ENCODE data around the gene ANP32A.

The ANP32A gene

DNA sequence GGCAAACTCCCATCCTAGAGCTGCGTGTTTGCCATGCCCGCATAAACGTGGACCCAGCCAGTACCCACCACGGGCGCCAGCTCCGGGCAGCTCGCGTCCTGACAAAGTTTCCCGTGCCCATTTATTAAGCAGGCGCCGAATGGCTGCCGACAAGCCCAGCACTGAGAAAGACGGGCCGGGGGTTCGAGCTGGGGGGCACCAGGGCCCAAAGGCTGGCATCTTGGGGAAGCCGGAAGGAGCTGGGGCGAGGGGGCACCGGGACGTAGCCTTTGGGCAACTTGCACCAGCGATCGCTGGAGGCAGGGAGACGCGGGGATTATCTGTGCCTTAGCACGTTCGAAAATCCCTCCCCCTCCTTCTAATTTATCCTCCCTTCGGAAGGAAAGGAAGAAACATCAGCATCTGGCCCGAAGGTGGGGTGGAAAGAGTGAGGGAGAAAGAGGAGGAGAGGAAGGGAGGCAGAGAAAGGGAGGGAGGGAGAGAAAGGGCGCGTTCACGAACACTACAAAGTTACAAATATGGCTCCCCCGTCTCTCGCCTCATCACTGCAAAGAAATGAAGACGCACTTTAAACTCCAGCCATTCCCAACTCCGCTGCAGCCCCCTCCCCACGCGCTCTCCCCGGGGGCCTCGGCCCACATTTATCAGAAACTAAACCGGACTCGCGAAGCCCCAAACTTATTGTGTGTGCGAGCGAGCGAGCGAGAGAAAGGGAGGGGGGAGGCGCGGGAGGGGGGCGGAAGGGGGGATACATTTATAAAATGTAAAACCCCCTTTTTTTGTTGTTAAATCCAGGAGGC, 1.0 kb downstream of the ANP32A start:
- no peak for DNase-seq (ENCODE audit: low read depth)

DNA sequence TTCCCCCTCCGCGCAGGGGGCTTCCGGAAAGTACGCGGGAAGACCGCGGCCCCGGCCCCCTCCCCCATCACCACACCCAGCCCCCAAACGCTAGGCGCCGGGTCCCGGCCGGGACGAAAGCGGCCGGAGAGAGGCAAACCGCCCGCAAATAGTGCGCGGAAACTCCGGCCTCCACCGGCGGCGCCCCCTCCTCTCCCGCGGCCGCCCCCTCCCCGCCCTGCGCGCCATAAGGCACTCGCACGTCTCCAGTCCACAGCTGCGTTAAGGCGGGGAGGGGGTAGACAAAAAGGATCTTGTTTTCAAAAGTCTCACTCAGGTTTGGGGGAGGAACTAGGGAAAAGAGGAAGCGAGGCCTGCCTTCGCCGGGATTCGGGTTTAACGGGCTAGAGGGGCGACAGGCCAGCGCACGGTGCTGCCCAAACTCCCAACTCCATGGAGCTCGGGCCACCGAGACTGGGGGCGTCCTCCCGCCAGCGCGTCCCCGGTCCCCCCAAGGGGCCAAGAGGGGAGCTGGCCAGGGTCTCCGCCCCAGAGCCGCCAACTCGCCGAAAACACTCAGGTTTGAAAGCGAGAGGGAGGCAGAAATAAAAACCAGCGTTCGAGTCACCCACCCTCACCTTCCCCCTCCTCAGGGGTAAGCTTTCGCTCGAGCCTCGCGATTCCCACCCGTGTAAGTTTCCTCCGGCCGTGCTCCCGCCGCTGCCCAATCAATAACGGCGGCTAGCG, 1.8 kb downstream of the ANP32A start:
- DNase-seq (ENCODE audit: low read depth), result no peak

DNA sequence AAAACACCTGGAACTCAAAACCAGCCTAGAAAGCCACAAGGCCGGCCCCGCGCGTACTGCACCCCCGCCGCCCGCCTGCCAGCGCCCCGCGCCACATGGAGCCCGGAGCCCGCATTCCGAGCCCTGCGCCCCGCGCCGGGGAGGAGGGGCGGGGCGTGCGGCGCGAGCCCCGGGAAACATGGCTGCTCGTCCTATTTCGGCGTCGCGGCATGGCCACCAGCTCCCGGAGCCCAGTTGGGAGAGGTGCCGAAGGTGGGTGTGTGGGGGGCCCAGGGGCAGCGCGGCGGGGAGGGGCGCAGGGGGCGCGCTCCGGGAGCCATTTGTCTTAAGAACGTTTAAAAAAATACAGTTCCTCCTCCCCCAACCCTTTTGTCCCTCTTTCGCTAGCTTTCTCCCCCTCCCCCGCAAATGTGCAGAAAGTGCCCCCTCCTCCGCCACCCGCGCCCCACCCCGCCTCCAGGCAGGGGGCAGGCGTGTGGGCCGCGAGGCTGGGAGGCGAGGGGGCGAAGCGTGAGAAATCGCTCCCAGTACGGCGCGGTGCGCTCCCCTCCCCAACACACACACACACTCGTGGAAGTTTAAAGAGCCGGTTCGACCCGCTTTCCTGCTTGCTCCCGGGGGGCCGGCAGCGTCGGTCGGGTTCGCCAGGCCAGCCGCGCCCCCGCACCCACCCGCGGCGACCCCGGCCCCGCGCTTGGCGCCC, 2.5 kb downstream of the ANP32A start:
- no peak for DNase-seq (ENCODE audit: low read depth)

DNA sequence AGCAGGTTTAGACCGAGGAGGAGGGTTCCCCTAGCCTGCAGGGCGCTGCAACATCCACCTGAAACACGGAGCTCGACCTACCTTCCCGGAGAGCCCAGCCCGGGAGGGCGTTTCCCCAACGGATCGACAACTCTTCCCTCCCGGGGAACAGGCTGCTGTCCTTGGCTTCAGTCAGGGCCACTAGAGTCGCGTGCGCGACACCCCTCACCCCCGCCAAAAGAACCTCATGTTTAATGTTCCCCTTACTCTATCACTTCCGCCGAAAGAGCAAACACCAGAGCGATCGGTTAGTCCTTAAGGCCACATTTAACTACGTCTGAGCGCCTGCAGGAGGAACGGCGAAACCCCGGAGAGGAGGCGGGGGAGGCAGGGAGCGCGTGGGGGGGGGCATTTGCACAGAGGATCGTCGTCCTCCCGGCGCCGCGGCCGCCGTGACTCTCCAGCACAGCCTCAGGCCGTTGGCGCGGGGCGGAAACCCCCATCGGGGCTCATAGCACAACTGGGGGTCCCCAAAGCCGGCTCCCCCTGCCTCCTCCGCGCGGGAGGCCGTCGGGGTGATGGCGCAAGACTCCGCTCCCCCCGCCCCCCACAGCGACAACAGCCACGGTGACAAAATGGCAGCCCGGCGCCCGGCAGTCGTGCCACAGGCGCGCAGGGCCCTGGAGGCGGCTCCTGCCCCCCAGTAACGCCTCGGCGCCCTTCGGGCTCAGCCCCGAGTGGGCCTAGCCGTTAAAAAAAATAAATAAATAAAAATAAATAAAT, 3.2 kb downstream of the ANP32A start:
- no peak for DNase-seq (ENCODE audit: low read depth)

DNA sequence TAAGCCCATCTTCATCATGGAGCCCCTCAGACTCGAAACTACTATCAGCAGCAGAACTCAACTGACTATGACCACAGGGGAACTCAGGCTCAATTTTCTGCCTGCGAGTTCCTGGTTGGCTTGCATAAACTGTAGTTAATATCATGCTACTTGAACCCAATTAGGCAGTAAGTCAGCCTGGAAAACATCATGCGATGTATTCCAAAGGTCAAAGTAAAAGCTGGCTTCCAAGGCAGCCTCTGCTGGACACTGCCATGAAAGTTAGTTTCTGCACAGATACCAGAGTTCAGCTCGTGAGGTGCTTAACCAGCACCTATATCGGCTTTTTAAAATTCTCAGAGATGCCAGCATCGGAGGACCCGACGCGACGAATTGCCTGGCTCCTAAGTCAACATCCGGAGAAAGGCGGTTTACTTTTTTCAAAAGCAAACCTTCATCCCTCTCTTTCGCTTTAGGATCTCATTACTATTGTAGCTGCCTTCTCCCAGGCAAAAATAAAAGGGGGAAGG, 3.8 kb downstream of the ANP32A start:
- no peak for DNase-seq (ENCODE audit: low read depth)

DNA sequence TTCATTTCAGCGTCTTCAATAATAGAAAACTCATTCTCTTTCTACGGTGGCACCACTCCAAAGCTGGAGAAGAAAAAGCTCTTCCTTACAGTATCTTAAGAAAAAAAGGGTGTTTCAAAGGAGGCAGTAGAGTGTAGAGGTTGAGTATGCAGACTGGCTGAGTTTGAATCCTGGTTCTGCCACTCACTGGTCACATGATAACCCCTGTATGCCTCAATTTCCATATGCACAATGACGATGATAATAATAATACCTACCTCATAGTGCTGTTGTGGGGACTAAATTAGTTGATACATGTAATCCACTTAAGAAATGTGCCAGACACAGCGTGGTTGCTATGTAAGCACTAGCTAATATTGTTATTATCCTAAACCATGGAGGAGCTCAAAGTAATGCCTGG, 4.5 kb downstream of the ANP32A start:
- DNase-seq (ENCODE audit: low read depth), result no peak

DNA sequence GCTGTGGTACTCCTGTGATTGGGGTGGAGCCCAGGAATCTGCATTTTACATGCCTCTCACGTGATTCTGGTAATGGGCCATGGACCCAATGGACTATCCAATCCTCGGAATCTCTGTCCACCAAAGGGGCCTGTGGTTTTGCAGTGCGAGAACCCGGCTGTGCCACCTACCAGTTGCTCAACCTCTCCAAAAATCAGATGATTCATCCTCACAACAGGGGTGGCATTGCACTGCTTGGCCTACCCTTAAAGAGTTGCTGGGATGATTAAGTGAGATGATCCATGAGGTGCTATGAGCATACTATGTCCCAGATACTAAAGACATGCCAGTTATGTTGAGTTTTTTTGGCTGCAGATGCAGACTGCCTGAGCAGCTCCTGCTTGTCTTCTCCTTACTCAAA, 5.1 kb downstream of the ANP32A start:
- DNase-seq (ENCODE audit: low read depth), result no peak

DNA sequence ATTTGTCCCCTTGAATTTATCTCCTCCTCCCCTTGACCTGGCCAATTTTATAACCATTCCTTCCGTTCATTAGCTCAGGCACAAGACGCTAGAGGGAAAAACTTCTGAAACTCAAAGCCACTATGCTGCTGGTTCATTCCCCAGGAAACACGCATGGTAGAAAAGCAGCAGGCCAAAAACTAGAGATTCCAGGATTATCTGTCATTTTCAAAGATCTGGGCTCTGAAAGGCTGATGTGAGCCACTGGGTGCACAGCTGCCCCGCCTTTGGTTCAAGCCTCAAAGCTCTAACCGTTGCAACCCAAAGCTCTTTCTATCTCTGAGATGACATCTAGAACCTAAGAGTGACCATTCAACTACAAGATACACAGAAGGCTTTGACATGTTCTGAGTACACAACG, 6.1 kb downstream of the ANP32A start:
- no peak for DNase-seq (ENCODE audit: low read depth)

DNA sequence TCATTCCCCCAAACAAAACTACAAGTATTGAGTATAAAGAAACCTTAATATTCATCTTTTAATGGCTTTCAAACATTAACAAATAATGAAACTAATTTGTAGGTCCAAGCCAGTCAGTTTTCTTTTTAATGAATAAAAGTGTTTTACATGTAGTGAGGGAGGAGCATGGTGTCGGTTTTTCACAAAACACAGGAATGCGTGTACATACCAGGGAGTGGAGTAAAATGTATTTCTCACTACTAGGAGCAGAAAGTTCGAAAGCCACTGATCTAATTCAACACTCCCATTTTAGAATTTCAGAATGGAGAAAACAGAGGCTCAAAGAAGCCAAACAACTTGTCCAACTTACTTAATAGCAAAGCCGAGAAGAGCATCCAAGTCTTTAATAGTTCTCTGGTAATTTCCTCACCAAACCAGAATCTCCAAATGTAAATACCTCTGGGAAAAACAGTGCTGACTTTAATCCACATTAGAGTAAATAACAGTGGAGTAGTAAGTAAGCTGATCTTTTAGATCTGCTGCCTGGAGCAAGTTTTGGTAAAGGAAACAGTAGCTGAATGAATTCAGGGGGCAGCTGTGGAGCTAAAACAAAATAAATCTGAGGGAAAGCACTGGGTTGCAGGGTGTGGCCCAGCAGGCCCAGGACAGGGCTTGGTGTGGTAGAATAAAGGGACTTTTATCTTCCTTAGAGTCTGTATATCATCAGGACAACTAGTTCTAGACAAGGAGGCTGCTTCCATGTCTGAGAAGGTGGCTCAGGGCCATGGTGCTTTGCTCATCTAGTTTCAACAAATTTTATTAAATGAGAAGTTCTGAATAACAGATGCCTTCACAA, 7.9 kb downstream of the ANP32A start:
- DNase-seq (ENCODE audit: low read depth), result no peak

DNA sequence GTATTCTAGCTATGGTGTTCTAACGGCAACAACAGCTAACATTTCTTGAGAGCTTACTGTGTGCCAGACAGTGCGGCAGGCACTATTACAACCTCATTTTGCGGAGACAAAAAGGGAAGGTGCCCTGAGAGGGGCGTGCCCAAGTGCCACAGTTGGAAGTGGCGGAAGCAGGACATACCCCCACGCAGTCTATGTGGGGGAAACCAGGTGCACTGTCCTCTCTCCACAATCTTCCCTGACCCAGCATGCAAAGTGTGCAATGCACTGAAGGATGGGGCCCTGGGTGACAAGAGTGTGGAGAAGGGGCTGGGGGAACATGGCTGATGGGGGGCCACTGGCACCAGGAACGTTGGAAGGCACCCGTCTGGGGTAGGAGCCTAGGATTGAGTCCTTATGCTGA, 8.6 kb downstream of the ANP32A start:
- DNase-seq (ENCODE audit: low read depth), result no peak

DNA sequence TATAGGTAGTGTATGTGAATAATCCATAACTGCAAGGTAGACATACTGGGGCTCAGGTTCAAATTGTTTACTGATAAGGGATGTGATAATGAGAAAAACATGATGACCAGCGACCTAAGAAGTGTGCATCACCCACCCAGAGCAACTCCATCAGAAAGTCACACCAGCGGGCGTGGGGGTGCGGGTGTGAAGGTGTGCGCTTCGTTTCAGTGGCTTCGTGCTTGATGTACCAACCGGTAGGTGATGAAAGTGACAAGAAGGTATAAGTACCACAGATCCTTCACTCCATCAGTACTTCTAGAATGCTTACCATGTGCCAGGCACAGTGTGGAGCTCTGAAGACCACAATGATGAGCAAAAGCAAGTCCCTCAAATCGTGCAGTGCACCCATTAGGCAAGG, 11.2 kb downstream of the ANP32A start:
- DNase-seq (ENCODE audit: low read depth), result no peak

DNA sequence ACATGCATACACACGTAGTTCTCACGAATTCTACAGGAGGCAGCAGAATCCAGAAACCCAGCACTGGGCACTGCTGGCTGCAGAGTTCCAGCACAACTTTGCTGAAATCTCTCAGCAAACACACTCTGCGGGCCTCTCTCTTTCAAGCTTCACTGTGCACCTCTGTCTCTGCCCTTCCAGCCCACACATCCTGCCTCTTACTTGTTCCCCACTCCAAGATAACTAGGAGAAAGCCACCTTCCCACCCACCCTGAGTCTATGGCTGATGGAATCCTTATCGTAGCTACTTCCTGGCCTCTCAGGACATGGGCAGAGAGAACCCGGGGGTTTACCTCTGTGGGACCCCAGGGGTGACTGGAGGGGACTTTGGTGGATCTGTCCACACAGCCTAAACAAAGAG, 11.9 kb downstream of the ANP32A start:
- no peak for DNase-seq (ENCODE audit: low read depth)

DNA sequence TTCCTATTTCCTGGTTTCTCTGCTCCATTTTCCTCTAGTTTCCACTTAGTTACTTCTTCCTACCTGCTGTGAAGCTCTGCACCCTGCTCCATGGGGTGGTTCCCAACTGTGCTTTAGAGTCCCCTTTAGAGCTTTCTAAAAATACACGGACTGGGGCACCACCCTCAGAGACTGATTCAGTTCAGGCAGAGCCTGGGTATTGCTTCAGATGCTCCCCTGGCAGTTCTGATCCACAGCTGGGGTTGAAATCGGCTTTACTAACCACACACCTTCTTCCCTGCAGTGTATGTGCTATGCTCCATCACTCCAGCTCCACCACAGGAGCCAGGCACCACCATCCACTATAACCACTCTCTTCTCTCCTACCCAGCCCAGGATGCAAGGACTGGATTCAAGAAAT, 12.6 kb downstream of the ANP32A start:
- DNase-seq (ENCODE audit: low read depth), result no peak

DNA sequence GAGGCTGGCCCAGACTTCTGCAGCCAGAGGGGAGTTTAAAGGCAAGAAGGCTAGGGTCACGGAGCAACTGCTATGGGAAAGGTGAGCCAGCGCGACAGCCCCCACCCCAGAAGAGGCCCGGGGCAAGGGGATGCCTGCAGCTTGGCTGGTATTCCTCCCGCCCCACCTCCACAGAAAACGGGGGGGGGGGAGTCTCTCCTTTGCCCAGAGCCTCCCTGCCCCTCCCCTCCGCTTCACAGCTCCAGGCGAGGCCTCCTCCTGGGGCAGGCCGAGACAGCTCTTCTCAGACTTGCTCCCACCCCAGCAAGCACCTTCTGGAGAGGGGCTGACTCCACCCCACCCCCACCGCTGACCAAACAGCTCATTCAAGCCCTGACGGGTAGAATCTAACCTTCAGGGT, 13.4 kb downstream of the ANP32A start:
- no peak for DNase-seq (ENCODE audit: low read depth)

DNA sequence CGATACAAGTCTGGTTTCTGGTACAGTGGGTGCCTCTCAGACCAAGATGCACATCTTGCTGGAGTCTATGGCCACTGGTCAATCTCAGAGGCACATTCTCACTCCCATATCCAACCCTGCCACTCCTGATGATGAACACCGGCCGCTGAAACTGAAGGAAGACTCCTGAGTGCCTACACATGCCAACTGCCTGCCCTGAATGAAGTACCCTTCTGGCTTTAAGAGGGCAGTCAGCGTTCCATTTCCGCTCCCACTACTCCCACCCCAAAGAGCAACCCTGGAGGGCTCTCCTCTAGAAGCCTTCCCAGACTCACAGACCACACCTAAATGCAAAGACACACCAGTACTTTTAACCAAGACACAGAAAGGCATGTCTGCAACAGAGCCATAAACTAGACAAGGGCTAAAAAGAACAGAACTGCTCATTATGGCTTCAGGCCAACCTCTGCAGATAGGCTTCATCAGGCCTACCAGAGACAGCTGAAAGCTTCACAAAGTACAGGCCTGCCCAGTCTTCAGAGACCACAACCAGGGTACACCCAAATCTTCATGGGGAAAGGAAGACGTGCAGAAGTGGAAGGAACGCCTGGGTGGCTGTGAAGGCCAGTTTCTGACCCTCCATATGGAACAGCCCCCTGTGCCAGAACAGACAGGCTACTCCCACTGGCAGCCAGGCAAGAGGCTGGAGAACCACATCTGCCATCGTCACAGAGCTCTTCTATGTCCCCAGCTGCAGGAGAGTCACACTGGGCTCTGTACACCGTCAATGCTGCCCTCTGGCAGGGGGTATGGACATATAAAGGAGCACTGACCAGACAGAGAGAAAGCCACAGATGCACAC, 14.3 kb downstream of the ANP32A start:
- DNase-seq (ENCODE audit: low read depth), result no peak

DNA sequence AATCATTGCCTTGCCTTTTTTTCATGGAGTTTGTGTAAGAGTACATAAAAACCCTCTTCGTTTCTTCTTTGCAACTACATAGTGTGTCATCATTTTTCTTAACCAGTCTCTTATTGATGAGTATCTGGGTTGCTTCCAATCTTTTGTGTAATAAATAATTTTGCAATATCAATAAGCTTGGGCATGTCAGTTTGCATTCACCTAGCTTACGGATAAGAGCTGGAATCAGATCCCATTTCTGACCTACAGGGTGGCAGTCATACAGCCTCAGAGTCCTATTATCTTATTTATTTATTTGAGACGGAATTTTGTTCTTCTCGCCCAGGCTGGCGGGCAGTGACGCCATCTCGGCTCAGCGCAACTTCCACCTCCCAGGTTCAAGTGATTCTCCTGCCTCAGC, 18.3 kb downstream of the ANP32A start:
- no peak for DNase-seq (ENCODE audit: low read depth)

DNA sequence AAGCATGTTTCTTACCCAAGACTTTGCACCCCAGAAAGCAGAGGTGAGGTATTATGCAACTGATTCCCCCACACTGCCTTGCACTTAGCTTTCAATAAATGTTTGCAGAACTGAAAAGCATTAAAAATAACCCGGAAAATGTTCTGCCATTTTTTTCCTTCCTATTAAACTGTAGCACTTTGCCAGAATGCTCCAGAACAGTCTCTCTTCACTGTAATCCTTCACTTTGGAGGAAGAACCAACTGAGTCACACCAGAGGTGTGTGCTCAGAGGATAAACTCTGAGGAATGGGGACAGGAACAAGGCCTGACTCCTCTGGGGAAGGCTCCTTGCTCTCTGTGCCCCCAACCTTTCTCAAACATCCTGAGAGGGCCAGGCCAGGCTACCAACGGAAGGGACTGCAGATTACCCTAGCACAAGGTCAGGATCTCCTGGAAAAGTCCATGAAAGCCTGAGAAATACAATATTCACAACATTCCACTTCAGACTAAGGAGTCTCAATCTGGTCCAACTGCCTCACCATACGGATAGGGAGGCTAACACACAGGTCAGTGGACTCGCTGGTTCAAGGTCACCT, 19.0 kb downstream of the ANP32A start:
- no peak for DNase-seq (ENCODE audit: low read depth)

DNA sequence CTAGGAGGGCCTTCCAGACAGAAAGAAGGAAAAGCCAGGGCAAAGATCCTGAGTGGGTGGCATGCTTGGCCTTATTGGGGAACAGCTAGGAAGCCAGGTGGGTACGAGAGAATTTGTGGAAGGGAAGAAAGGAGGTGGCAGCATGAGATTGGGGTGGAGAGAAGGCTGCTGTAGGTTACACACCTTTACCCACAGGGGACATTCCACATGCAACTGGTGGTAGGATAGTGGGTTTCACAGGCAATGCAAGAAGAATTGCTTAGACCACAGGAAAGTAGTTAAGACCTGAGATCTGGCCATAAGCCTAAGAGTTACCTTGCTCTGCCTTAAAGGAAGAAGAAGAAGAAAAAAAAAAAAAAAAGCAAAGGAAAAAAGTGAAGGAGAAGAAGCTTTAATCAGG, 19.8 kb downstream of the ANP32A start:
- DNase-seq (ENCODE audit: low read depth), result no peak

DNA sequence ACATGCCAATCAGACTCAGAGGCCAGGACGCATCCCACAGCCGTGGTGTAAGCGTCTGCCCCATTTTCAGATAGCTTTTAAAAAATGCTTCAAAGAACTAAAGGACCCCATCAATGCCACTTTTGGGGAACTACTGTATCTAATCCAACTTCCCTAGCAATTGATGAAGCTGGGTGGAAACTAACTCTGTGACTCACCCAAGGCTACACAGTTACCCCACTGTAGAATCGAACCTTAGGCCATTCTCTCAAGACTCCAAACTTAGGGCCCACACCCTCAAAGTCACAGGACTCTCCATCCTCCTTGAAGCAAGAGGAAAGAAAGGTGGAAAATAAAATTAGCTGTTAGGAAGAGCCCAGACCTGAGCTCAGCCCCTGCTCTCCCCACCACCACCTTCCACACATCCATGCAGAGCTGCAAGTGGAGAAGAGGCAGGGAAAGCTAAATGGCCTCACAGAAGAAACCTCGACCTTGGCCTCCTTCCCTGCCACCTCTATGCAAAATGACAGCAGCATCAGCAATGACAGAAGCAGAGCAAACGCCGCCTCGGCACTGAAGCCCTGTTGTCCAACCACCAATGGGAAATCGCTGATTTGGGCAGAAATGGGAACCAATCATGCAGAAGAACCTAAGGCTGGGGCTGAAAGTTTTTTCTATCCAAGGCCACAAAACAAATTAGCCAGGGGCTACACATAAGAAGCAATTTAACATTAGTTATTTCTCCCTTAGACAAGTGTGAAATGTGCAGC, 22.2 kb downstream of the ANP32A start:
- DNase-seq (ENCODE audit: low read depth), result no peak

Data from GM04504 (cell line).